ENCODE data around the gene DISP2.

Gene DISP2, protein sequence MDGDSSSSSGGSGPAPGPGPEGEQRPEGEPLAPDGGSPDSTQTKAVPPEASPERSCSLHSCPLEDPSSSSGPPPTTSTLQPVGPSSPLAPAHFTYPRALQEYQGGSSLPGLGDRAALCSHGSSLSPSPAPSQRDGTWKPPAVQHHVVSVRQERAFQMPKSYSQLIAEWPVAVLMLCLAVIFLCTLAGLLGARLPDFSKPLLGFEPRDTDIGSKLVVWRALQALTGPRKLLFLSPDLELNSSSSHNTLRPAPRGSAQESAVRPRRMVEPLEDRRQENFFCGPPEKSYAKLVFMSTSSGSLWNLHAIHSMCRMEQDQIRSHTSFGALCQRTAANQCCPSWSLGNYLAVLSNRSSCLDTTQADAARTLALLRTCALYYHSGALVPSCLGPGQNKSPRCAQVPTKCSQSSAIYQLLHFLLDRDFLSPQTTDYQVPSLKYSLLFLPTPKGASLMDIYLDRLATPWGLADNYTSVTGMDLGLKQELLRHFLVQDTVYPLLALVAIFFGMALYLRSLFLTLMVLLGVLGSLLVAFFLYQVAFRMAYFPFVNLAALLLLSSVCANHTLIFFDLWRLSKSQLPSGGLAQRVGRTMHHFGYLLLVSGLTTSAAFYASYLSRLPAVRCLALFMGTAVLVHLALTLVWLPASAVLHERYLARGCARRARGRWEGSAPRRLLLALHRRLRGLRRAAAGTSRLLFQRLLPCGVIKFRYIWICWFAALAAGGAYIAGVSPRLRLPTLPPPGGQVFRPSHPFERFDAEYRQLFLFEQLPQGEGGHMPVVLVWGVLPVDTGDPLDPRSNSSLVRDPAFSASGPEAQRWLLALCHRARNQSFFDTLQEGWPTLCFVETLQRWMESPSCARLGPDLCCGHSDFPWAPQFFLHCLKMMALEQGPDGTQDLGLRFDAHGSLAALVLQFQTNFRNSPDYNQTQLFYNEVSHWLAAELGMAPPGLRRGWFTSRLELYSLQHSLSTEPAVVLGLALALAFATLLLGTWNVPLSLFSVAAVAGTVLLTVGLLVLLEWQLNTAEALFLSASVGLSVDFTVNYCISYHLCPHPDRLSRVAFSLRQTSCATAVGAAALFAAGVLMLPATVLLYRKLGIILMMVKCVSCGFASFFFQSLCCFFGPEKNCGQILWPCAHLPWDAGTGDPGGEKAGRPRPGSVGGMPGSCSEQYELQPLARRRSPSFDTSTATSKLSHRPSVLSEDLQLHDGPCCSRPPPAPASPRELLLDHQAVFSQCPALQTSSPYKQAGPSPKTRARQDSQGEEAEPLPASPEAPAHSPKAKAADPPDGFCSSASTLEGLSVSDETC (N-terminal part only)

GRCh38 chr15:40357723-40358470 lies at the start of gene DISP2:
Gene DISP2 (plus strand): TSS chr15:40358219. CDS start chr15:40358322, 103 bp downstream.
- Mint-ChIP-seq H3K27me3 (peaks cover 0 to 5% of the 10 kb centered on the region in 2 donors), H3K4me3 (peak within 1 kb of the TSS; percentile 86 to 87), H3K4me1 (peaks cover 9 to 10% of the 10 kb centered on the region in 2 donors), H3K36me3 (peaks cover 0 to 4% of the 10 kb centered on the region in 2 donors), H3K9me3 (no peaks in the 10 kb centered on the region), H3K27ac (peak within 1 kb of the TSS; percentile 65)
- peak; percentile 93 for ATAC-seq (replicated peaks)
- peak; percentile 85 for DNase-seq

GRCh38 chr15:40309344-40309862 lies 48.6 kb upstream of the DISP2 start:
- no peak for DNase-seq
- Mint-ChIP-seq H3K4me3 (peak overlapping the region; percentile 93 to 96), H3K4me1 (peaks cover 23 to 46% of the 10 kb centered on the region in 2 donors), H3K9me3 (no peaks in the 10 kb centered on the region), H3K27me3 (no peaks in the 10 kb centered on the region), H3K36me3 (peaks cover 2 to 3% of the 10 kb centered on the region in 2 donors), H3K27ac (peak overlapping the region; percentile 99)
- ATAC-seq (replicated peaks), result no peak

- DNase-seq, result peak; percentile 39
- Mint-ChIP-seq H3K4me1 (peaks cover 23 to 46% of the 10 kb centered on the region in 2 donors), H3K36me3 (peaks cover 0 to 2% of the 10 kb centered on the region in 2 donors), H3K27me3 (peaks cover 1 to 4% of the 10 kb centered on the region in 2 donors), H3K27ac (peak overlapping the region; percentile 38), H3K9me3 (no peaks in the 10 kb centered on the region), H3K4me3 (peak overlapping the region in 1 of 2 donors; percentile 93)
- ATAC-seq (replicated peaks), result peak; percentile 26 to 44
Measured at GRCh38 chr15:40310001-40310959, 47.7 kb upstream of the DISP2 start.

DNA sequence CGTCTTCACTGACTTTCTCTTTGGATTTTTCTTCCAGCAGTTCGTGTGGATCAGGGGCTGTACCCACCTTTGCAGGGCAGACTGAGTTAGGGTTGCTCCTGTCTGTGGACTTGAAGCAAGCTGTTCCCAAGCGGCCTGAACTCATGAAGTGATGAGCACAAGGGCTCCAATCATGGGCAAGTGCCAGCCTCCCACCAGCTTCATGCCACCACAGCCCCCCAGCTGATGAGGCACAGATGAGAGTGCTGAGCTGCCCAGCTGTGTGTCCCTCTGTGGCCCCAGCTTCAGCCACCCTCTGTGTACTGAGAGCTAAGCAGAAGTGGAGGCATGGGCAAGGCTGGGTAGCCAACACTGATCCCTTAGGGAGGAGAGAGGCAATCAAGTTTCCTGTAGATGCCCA lies 47.0 kb upstream of the DISP2 start:
- Mint-ChIP-seq H3K4me3 (no peak overlapping the region), H3K4me1 (peaks cover 21 to 43% of the 10 kb centered on the region in 2 donors)

DNA sequence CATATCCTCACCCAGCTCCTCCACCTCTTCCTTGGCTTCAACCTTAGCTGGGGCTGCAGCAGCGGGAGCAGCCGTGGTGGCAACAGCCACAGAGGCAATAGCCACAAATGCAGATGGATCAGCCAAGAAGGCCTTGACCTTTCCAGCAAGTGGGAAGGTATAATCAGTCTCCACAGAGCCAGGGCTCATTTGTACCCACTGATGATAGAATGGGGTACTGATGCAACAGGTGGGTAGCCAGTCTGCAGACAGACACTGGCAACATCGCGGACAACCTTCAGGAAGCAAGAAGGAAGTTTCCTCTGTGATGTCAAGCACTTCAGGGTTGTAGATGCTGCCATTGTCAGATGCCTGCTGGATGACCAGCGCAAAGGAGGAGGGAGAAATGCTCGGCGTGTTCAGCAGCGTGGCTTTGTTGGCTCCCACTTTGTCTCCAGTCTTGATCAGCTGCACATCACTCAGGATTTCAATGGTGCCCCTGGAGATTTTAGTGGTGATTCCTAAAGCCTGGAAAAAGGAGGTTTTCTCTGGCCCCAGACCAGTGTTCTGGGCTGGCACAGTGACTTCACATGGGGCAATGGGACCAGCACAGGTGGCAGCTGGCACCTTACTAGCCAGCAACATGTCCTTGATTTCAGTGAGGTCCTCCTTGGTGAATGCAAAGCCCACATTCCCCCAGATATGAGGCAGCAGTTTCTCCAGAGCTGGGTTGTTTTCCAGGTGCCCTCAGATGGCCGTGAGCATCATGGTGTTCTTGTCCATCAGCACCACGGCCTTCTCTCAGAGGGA lies 45.5 kb upstream of the DISP2 start:
- peaks cover 17 to 42% of the 10 kb centered on the region in 2 donors for H3K4me1 Mint-ChIP-seq

More for the DNA sequence above, 47.0 kb upstream of the DISP2 start:
- Mint-ChIP-seq H3K36me3 (peaks cover 0 to 2% of the 10 kb centered on the region in 2 donors), H3K27ac (no peak overlapping the region), H3K27me3 (peaks cover 8 to 11% of the 10 kb centered on the region in 2 donors), H3K9me3 (no peaks in the 10 kb centered on the region)
- DNase-seq (no peak), ATAC-seq (replicated peaks) (no peak)

DNA sequence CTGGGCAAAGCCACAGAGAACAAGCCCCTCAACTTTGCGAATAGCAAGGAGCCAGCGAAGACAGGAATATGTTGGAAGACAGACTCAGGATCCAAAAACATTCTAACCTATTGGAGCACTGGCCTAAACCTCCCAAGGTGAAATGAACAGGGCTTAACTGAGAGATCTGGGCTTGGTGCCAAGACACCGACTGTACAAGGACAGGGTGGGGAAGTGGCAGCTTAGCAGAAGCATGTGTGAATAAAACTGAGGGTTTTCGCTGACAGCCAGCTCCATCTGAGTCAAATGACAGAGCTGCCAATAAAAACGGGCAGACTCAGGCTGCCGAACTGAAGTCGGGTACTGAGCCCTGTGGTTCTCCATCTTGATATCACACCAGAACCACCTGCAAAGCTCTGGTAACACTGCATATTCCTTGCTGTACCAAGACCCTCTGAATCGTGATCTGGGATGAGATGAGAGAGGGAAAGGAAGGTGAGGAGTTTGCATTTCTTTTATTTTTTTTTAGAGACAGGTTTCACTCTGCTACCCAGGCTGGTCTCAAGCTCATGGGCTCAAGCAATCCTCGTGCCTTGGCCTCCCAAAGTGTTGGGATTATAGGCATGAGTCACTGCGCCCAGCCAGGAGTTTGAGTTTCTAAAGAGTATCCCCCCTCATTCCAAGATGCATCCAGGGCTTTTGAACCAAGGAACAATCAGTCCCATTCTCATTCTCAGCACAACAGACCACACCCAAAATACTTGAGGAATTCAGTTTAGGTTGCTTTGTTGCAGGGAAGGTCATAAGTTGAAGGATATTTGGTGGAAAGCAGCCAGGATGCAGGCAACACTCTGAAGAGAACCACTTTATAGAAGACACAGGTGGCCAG lies 44.3 kb upstream of the DISP2 start:
- peaks cover 10 to 11% of the 10 kb centered on the region in 2 donors for H3K27me3 Mint-ChIP-seq
- no peak for DNase-seq
- ATAC-seq (replicated peaks), result peak in 1 of 2 donors; percentile 33
- H3K4me3 Mint-ChIP-seq, result no peak overlapping the region
- H3K4me1 Mint-ChIP-seq, result peaks cover 15 to 33% of the 10 kb centered on the region in 2 donors
- no peaks in the 10 kb centered on the region for H3K9me3 Mint-ChIP-seq
- peak overlapping the region; percentile 62 for H3K27ac Mint-ChIP-seq
- H3K36me3 Mint-ChIP-seq, result no peaks in the 10 kb centered on the region

More for the DNA sequence above, 45.5 kb upstream of the DISP2 start:
- peaks cover 0 to 2% of the 10 kb centered on the region in 2 donors for H3K36me3 Mint-ChIP-seq
- DNase-seq (no peak), ATAC-seq (replicated peaks) (no peak)
- H3K27me3 Mint-ChIP-seq, result peaks cover 10 to 11% of the 10 kb centered on the region in 2 donors
- no peaks in the 10 kb centered on the region for H3K9me3 Mint-ChIP-seq
- H3K4me3 Mint-ChIP-seq, result no peak overlapping the region
- H3K27ac Mint-ChIP-seq, result no peak overlapping the region

GRCh38 chr15:40314723-40315276 lies 43.2 kb upstream of the DISP2 start:
- Mint-ChIP-seq H3K27ac (no peak overlapping the region), H3K9me3 (no peaks in the 10 kb centered on the region), H3K27me3 (peaks cover 10 to 11% of the 10 kb centered on the region in 2 donors), H3K36me3 (no peaks in the 10 kb centered on the region), H3K4me1 (peaks cover 6 to 22% of the 10 kb centered on the region in 2 donors), H3K4me3 (no peak overlapping the region)
- no peak for DNase-seq
- ATAC-seq (replicated peaks), result no peak

GRCh38 chr15:40316931-40317330 lies 41.1 kb upstream of the DISP2 start:
- no peaks in the 10 kb centered on the region for H3K36me3 Mint-ChIP-seq
- ATAC-seq (replicated peaks) (peak; percentile 33 to 49), DNase-seq (no peak)
- H3K9me3 Mint-ChIP-seq, result no peaks in the 10 kb centered on the region
- no peak overlapping the region for H3K27ac Mint-ChIP-seq
- H3K4me1 Mint-ChIP-seq, result peaks cover 9 to 28% of the 10 kb centered on the region in 2 donors
- H3K27me3 Mint-ChIP-seq, result peaks cover 10 to 11% of the 10 kb centered on the region in 2 donors
- peak overlapping the region in 1 of 2 donors; percentile 18 for H3K4me3 Mint-ChIP-seq

- DNase-seq, result no peak
- H3K36me3 Mint-ChIP-seq, result no peaks in the 10 kb centered on the region
- no peaks in the 10 kb centered on the region for H3K9me3 Mint-ChIP-seq
- peak overlapping the region in 1 of 2 donors; percentile 17 for H3K4me3 Mint-ChIP-seq
- no peak overlapping the region for H3K27ac Mint-ChIP-seq
- peak in 1 of 2 donors; percentile 45 for ATAC-seq (replicated peaks)
- peaks cover 10 to 11% of the 10 kb centered on the region in 2 donors for H3K27me3 Mint-ChIP-seq
- H3K4me1 Mint-ChIP-seq, result peaks cover 13 to 34% of the 10 kb centered on the region in 2 donors
Measured at GRCh38 chr15:40317580-40317979, 40.4 kb upstream of the DISP2 start.

GRCh38 chr15:40320409-40320808 lies 37.6 kb upstream of the DISP2 start:
- Mint-ChIP-seq H3K9me3 (no peaks in the 10 kb centered on the region), H3K27ac (no peak overlapping the region), H3K36me3 (peaks cover 0 to 3% of the 10 kb centered on the region in 2 donors), H3K4me3 (no peak overlapping the region), H3K27me3 (peaks cover 6 to 7% of the 10 kb centered on the region in 2 donors), H3K4me1 (peaks cover 18 to 46% of the 10 kb centered on the region in 2 donors)
- no peak for DNase-seq
- no peak for ATAC-seq (replicated peaks)
